Measurements from ENCODE around the gene PRPF6.

The PRPF6 gene

DNA sequence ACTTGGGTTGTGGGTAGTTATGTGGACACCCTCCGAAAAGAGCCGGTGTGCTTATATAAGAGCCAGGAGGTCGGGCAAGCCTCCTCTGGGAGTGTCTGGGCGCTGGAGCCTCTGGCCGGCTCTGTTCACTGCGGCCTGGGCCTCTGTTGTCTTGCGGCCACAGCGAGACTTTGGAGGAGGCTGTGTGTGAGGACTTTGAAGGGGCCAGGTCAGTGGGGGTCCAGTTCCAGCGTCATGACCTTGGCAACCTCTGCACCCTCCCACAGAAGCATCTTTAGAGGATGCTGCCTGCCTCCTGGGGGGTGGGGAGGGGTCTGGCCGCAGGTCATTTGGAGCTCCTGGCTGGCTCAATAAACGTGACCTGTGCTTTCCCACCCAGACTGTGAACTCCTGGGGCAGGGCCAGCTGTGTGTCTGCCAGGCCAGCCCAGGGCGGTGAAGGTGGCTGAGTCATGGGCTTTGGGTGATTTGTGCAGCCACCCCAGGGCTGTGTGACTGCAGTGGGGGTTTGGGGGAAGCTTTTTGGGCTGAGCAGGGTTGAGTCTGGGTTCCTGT, 83.3 kb downstream of the PRPF6 start:
- no peak for DNase-seq (ENCODE audit: low read depth)

GRCh38 chr20:64065062-64065973, 84.4 kb downstream of the PRPF6 start:
- no peak for DNase-seq (ENCODE audit: low read depth)

DNA sequence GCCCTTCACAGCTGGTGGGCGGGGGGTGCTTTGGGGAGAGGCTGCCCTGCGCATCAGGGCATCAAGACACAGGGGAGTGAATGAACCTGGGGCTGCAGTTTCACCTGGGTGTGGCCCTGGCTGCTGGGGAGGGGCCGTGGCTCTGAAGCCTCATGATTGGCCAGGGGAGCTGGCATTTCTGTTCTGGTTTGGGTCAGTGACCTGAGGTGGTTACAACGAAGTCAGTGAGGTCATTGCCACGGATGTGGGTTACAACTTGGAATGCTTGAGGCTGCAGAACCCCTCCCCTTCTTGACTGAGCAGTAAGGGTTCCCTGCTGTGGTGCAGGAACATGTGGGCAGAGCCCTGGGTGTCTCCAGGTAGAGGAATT, 85.0 kb downstream of the PRPF6 start:
- no peak for DNase-seq (ENCODE audit: low read depth)

- DNase-seq (ENCODE audit: low read depth): no peak
These were observed 86.2 kb downstream of the PRPF6 start for GRCh38 chr20:64067005-64067632.

GRCh38 chr20:64067733-64068307, 86.9 kb downstream of the PRPF6 start:
- no peak for DNase-seq (ENCODE audit: low read depth)

DNA sequence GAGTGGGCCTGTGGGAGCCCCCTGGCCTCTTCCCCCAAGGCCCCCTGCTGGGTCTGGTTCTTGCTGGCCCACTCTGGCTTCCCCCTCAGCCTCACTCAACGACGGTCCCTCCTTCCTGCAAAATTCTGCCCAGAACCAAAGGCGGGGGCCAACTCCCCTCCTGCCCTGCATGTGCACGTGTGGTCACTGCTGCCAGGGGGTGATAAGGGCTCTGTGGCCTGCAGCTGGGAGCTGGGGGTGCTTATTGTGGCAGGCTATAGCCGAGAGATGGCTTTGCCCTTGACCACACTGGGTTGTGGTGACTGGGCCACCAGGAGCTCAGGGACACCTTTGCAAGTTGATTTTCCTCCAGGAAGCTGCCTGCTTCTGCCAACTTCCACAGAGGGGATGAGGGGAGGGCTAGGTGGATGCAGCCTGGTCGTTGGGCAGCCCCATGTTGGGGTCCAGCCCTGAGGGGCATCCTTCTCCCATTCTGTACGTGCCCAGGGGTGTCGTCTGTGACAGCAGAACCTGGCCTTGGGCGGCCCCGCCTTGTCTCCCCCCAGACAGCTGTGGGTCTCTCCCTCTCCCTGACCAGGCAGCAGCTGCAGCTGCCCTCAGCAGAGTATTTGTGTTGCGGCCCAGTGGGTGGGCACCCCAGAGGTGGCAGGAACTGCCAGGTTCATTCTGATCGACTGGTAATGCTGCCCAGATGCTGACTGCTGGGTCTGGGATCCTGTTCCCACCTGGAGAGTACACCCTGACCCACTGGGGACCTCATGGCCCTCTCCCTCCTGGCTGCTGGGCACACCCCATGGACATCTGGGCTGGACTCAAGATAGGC, 87.7 kb downstream of the PRPF6 start:
- DNase-seq (ENCODE audit: low read depth): peak; percentile 98

DNA sequence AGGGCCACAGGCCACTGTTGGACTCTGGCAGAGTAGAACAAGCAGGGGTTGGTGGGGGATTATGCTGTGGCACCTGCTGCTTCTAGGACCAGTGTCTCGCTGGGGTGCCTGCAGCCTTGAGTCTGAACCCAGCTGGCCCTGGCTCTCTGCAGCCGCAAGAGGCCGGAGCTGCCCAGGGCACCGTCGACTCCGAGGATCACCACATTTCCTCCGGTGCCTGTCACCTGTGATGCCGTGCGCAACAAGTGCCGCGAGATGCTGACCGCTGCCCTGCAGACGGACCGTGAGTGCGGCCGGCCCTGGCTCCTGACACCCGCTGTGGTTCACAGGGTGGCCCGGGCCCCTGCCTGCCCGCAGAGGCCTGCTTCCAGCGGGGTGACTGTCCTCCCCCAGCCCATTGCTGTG, 88.3 kb downstream of the PRPF6 start:
- DNase-seq (ENCODE audit: low read depth): no peak

GRCh38 chr20:64069614-64070243, 88.8 kb downstream of the PRPF6 start:
- DNase-seq (ENCODE audit: low read depth): no peak

DNA sequence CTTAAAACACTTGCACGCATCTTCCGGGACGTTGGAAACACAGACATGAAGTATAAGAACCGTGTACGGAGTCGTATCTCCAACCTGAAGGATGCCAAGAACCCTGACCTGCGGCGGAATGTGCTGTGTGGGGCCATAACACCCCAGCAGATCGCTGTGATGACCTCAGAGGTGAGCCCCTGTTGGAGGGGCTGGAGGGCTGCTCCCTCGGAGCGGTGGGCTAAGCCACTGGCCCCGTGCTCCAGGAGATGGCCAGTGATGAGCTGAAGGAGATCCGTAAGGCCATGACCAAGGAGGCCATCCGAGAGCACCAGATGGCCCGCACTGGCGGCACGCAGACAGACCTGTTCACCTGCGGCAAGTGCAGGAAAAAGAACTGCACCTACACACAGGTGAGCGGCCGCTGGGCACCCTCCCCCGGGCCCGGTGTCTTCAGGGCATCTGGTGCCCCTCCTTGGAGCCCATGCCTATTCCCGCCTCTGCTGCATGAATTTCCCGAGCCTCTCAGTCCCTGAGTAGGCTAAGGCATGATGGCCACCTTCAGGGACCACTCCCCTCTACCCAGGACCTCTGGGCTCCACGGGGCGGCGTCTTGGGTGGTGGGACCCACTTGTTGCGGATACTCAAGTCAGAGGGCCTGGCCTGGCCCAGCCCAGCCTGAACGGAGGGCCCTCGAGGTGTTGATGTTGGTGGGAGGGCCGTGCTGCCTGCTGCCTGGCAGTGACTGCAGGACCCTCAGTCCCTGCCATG, 89.5 kb downstream of the PRPF6 start:
- no peak for DNase-seq (ENCODE audit: low read depth)

DNA sequence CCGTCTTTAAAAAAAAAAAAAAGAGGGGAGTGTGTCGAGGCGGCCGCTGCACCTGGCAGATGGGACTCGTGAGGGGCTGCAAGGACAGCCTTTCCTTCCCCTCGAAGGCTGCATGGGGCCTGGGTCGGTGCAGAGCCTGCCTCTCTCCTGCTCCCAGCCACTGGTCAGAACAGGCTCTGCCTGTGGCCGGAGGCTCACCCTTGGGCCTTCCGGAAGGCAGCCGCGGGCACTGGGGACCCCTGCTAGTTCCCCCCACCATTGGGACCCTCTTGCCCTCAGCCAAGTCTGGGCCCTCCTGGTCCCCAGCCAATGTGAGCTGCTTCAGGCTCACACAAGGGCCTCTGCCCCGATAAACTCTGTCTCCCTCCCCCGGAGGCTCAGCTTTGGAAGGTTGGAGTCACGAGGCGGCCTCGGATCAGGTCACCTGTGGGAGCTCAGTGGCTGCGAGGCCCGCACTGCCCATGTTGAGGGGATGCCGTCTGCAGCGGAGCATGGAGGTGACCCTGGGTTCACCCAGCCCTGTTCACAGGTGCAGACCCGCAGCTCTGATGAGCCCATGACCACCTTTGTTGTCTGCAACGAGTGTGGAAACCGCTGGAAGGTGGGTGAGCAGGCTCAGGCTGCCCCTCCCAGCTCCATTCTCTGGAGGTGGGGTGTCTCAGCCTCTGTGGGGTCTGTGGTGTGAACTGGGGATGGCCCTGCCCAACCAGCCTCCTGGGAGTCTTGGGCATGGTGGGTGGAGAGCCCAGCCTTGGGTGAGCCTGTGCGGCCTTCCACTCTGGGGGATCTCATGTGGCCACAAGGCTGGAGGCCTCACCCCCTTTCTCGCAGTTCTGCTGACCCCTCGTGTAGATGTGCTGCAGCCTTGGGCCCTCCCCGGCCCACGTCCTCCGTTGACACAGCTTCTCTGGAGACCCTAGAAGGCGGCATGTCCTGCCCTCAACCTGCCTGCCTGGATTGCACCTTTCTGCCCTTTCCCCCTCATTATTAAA, 90.7 kb downstream of the PRPF6 start:
- no peak for DNase-seq (ENCODE audit: low read depth)

GRCh38 chr20:64072498-64073063, 91.6 kb downstream of the PRPF6 start:
- DNase-seq (ENCODE audit: low read depth): no peak

DNA sequence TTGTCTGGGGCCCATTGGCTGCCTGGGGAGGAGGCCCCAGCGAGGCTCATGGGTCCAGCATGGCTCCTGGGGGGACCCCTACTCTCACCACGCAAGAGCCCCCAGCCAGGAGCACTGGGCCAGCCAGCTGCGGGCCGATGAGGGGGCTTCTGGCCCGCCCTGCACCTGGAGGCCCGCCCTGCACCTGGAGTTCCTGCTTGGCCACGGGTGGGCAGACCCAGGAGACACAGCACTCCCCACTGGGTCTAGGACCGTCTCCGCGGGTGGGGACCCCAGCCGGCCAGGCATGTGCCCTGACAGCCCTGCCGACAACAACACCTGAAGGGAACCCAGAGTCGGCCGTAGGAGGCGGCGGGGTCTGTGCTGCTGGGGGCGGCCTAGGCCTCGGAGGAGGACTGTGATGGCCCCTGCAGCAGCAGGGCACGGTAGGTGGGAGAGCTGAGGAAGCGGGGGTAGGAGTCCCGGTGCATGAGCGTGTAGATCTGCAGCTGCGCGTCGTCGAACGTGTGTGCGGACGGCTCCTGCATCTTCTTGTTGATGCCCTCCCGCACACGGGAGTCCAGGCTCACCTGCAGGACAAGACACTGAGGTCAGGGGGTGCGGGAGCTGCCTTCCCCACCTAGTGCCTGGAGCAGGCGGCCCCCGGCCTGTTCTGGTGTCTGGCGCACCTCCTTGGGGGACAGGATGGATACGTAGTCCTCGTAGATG, 92.7 kb downstream of the PRPF6 start:
- DNase-seq (ENCODE audit: low read depth): no peak

DNA sequence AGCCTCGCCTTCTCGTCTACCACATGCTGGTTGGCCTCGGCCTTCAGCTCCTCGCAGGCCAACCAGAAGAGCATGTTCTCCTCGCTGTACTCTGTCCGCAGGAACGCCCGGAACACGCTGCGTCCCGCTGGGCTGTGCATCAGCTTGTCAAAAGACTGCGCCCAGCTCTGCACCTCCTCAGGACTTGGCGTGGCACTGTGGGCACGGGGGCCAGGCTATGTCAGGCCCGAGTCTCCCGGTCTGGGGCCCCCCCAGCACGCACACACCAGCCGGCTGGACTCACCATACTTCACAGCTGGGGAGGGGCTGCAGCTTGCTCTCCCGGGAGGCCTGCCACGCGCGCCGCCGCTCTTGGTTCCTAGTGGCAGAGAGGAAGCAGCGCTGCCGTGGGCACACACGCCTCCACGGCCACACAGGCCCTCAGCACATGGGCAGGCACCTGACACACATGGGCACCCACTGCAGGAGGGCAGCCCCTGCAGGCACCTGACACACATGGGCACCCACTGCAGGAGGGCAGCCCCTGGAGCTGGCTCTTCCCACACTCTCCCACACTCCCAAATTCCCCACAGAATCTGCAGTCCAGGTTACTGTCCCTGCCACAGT, 93.4 kb downstream of the PRPF6 start:
- no peak for DNase-seq (ENCODE audit: low read depth)

GRCh38 chr20:64074963-64075362, 94.0 kb downstream of the PRPF6 start:
- no peak for DNase-seq (ENCODE audit: low read depth)

- DNase-seq (ENCODE audit: low read depth): no peak
These were observed 94.6 kb downstream of the PRPF6 start for GRCh38 chr20:64075556-64075955.

- no peak for DNase-seq (ENCODE audit: low read depth)
These were observed 95.4 kb downstream of the PRPF6 start for GRCh38 chr20:64076061-64076997.

- DNase-seq (ENCODE audit: low read depth): peak; percentile 79
These were observed 96.2 kb downstream of the PRPF6 start for GRCh38 chr20:64077094-64077493.
